Liver (tissue), 9 donors: ENCODE measurements around the gene PRPF6. TPM values are rescaled to one million over a fixed set of nuclear protein-coding genes. Genes with fewer than 3 reads are reported as not detected.

Experiments
- DNase-seq: peaks from one replicate; pipeline ENCODE4 v3.0.0-alpha.2; 2017; ENCODE audit warnings: low spot score
- H3K27ac ChIP-seq, 2 donors: one replicate each; pipeline ENCODE4 v1.7.0; 2013; ENCODE audit warnings: inconsistent platforms in 2 of 2, low read length in 2 of 2, control low read depth in 1 of 2, low read depth in 1 of 2, mild to moderate bottlenecking in 1 of 2
- H3K27me3 ChIP-seq, 4 donors: one replicate each; pipeline versions ENCODE4 v1.6.1 to v1.7.0; 2013; ENCODE audit warnings: low read length in 3 of 4, inconsistent platforms in 1 of 4, mild to moderate bottlenecking in 1 of 4, moderate library complexity in 1 of 4; ENCODE audit not compliant: control insufficient read depth in 4 of 4, insufficient read depth in 4 of 4
- H3K36me3 ChIP-seq, 4 donors: one replicate each; pipeline versions ENCODE4 v1.6.1 to v1.7.0; 2013; ENCODE audit warnings: low read length in 3 of 4, mild to moderate bottlenecking in 3 of 4, low read depth in 1 of 4, moderate library complexity in 1 of 4; ENCODE audit not compliant: control insufficient read depth in 4 of 4, insufficient read depth in 3 of 4
- H3K4me1 ChIP-seq, 4 donors: one replicate each; pipeline versions ENCODE4 v1.6.1 to v1.7.0; 2013; ENCODE audit warnings: low read length in 3 of 4, mild to moderate bottlenecking in 3 of 4, moderate library complexity in 1 of 4; ENCODE audit not compliant: control insufficient read depth in 4 of 4, insufficient read depth in 4 of 4
- H3K4me3 ChIP-seq, 3 donors: one replicate each; pipeline versions ENCODE4 v1.6.1 to v1.7.0; 2013; ENCODE audit warnings: low read length in 3 of 3, control low read depth in 1 of 3, low read depth in 1 of 3, mild to moderate bottlenecking in 1 of 3
- H3K9ac ChIP-seq, 2 donors: one replicate each; pipeline ENCODE4 v1.7.0; 2013; ENCODE audit warnings: low read length in 2 of 2, mild to moderate bottlenecking in 2 of 2, moderate library complexity in 2 of 2, control low read depth in 1 of 2, low read depth in 1 of 2
- H3K9me3 ChIP-seq, 4 donors: one replicate each; pipeline versions ENCODE4 v1.6.1 to v1.7.0; 2013; ENCODE audit warnings: low read length in 3 of 4; ENCODE audit not compliant: control insufficient read depth in 4 of 4
- ATF3 ChIP-seq: IDR thresholded peaks from 2 replicates; pipeline ENCODE4 v1.6.1; 2016; ENCODE audit warnings: antibody characterized with exemption
- CTCF ChIP-seq: fragments of 150-350 bp; IDR thresholded peaks from 2 replicates; pipeline ENCODE4 v1.5.1; 2017; ENCODE audit warnings: improper control_type of control experiment, low read depth, low read length; ENCODE audit not compliant: missing input control
- EGR1 ChIP-seq, 2 donors: IDR thresholded peaks; 2 replicates each; pipeline ENCODE4 v1.6.1; 2016 to 2018; ENCODE audit warnings: antibody characterized with exemption in 2 of 2, low read depth in 2 of 2
- FOXA1 ChIP-seq: IDR thresholded peaks from 2 replicates; pipeline ENCODE4 v1.6.1; 2016; ENCODE audit warnings: antibody characterized with exemption
- FOXA2 ChIP-seq: IDR thresholded peaks from 2 replicates; pipeline ENCODE4 v1.6.1; 2016; ENCODE audit warnings: antibody characterized with exemption
- GABPA ChIP-seq, 2 donors: IDR thresholded peaks in 1 of 2; conservative IDR thresholded peaks in 1 of 2; 2 replicates each; pipeline ENCODE4 v1.6.1; 2016; ENCODE audit warnings: antibody characterized with exemption in 2 of 2, mild to moderate bottlenecking in 1 of 2, moderate library complexity in 1 of 2
- HNF4A ChIP-seq, 2 donors: conservative IDR thresholded peaks; 2 replicates each; pipeline ENCODE4 v1.6.1; 2016; ENCODE audit warnings: antibody characterized with exemption in 2 of 2, mild to moderate bottlenecking in 2 of 2
- HNF4G ChIP-seq: IDR thresholded peaks from 2 replicates; pipeline ENCODE4 v1.6.1; 2016; ENCODE audit warnings: antibody characterized with exemption
- JUND ChIP-seq, 2 donors: IDR thresholded peaks; 2 replicates each; pipeline ENCODE4 v1.6.1; 2016; ENCODE audit warnings: antibody characterized with exemption in 2 of 2
- MAX ChIP-seq: IDR thresholded peaks from 2 replicates; pipeline ENCODE4 v1.6.1; 2016; ENCODE audit warnings: antibody characterized with exemption
- NR2F2 ChIP-seq: IDR thresholded peaks from 2 replicates; pipeline ENCODE4 v1.6.1; 2016; ENCODE audit warnings: antibody characterized with exemption
- RAD21 ChIP-seq, 2 donors: IDR thresholded peaks; 2 replicates each; pipeline ENCODE4 v1.6.1; 2016; ENCODE audit warnings: antibody characterized with exemption in 2 of 2, mild to moderate bottlenecking in 2 of 2
- REST ChIP-seq: IDR thresholded peaks from 2 replicates; pipeline ENCODE4 v1.6.1; 2016; ENCODE audit warnings: antibody characterized with exemption, mild to moderate bottlenecking
- RXRA ChIP-seq, 2 donors: IDR thresholded peaks; 2 replicates each; pipeline ENCODE4 v1.6.1; 2017 to 2018; ENCODE audit warnings: antibody characterized with exemption in 2 of 2, mild to moderate bottlenecking in 1 of 2
- SP1 ChIP-seq: IDR thresholded peaks from 2 replicates; pipeline ENCODE4 v1.6.1; 2018; ENCODE audit warnings: antibody characterized with exemption, mild to moderate bottlenecking
- TAF1 ChIP-seq: conservative IDR thresholded peaks from 2 replicates; pipeline ENCODE4 v1.6.1; 2016; ENCODE audit warnings: antibody characterized with exemption, mild to moderate bottlenecking
- YY1 ChIP-seq: IDR thresholded peaks from 2 replicates; pipeline ENCODE4 v1.6.1; 2016; ENCODE audit warnings: antibody characterized with exemption, mild to moderate bottlenecking
- ZBTB33 ChIP-seq: IDR thresholded peaks from 2 replicates; pipeline ENCODE4 v1.6.1; 2016; ENCODE audit warnings: antibody characterized with exemption
- WGBS: extraction: QIAGEN DNeasy Blood & Tissue Kit; methylation state at CpG from one replicate; pipeline ENCODE4 v1.1.7; 2013; 5-methylcytosine and 5-hydroxymethylcytosine counted together
- polyA plus RNA-seq, 2 donors: library from polyadenylated mRNA; stranded (reverse) in 1 of 2; unstranded in 1 of 2; fragments of 200-250 nt in 1 of 2; fragments of >200 nt in 1 of 2; fragmentation: Nextera tagmentation in 1 of 2; extraction: Ambion mirVana in 1 of 2; gene quantifications; one replicate each; pipeline versions ENCODE4 v1.2.1 to v1.2.3, GENCODE V29; 2013 to 2015
- total RNA-seq, 2 donors: library from RNA; depleted of rRNA; stranded (reverse); fragments of >200 nt; gene quantifications; one replicate each; pipeline ENCODE4 v1.2.3, GENCODE V29; 2014
- donor health status: healthy.
- donor health status: healthy.
- donor health status: healthy.
- donor health status: healthy.
- donor health status: healthy.

PRPF6 gene
- total and polyA plus RNA-seq, 4 donors, result 16.3 to 24.9 (median 23.1) TPM

GRCh38 chr20:64025826-64026412, 45.0 kb downstream of the PRPF6 start:
- peaks cover 15 to 34% (median 27%) of the 10 kb centered on the region in 4 donors for H3K4me1 ChIP-seq
- no peaks in the 10 kb centered on the region for H3K27me3 ChIP-seq
- TF ChIP-seq FOXA1, result no peak
- no peak for TF ChIP-seq FOXA2
- TF ChIP-seq RAD21 (IDR thresholded peaks at IDR 0.05), result no peak
- TF ChIP-seq JUND (IDR thresholded peaks at IDR 0.05), result no peak
- TF ChIP-seq NR2F2, result no peak
- TF ChIP-seq MAX, result no peak
- H3K4me3 ChIP-seq, result no peak overlapping the region
- H3K9ac ChIP-seq, result no peak overlapping the region
- H3K9me3 ChIP-seq, result no peaks in the 10 kb centered on the region
- no peak for DNase-seq
- 94% methylated on average over 29 of the region's 29 CpGs for WGBS
- H3K27ac ChIP-seq, result no peak overlapping the region
- H3K36me3 ChIP-seq, result peaks cover 13 to 60% (median 28%) of the 10 kb centered on the region in 4 donors

- H3K27ac ChIP-seq, result no peak overlapping the region
- H3K4me1 ChIP-seq, result peaks cover 11 to 27% (median 23%) of the 10 kb centered on the region in 4 donors
- H3K9ac ChIP-seq, result no peak overlapping the region
- no peaks in the 10 kb centered on the region for H3K27me3 ChIP-seq
- no peak overlapping the region for H3K4me3 ChIP-seq
- peaks cover 18 to 69% (median 31%) of the 10 kb centered on the region in 4 donors for H3K36me3 ChIP-seq
- 94% methylated on average over 24 of the region's 24 CpGs for WGBS
- DNase-seq, result no peak
- no peaks in the 10 kb centered on the region for H3K9me3 ChIP-seq
- TF ChIP-seq NR2F2 (no peak), FOXA1 (no peak), RXRA (IDR thresholded peaks at IDR 0.05) (no peak), CTCF (no peak), TAF1 (no peak), REST (no peak), FOXA2 (no peak), SP1 (no peak), HNF4A (conservative IDR thresholded peaks at IDR 0.05) (no peak), EGR1 (IDR thresholded peaks at IDR 0.05; ENCODE audit: low read depth in 2 of 2) (no peak), ZBTB33 (no peak), JUND (IDR thresholded peaks at IDR 0.05) (no peak), GABPA (IDR thresholded peaks at IDR 0.05 in 1 of 2, conservative IDR thresholded peaks at IDR 0.05 in 1 of 2) (no peak), HNF4G (no peak), ATF3 (no peak), RAD21 (IDR thresholded peaks at IDR 0.05) (no peak), MAX (no peak), YY1 (no peak)
These were observed 47.2 kb downstream of the PRPF6 start for GRCh38 chr20:64027981-64028685.
